Stimulated activated effector memory CD8-positive, alpha-beta T cell treated with anti-CD3 and anti-CD28 coated beads, Interleukin-12 subunit alpha, Interleukin-12 subunit beta, amount 100 ng/mL, for 72 hours (primary cell): ENCODE results near the gene C1orf56.
A peak's percentile ranks its signal among the peaks of the same experiment; 100 is the strongest.

ENCODE experiments used
- ATAC-seq: fragments of 150-1000 bp; cut with Tn5 transposase; 2 replicates; pipeline ENCODE4 v1.10.0; 2021
- DNase-seq, 2 donors: peaks; one replicate each; pipeline ENCODE4 v3.0.0; 2021 to 2022; ENCODE audit warnings: low spot score in 2 of 2
- H3K27ac Mint-ChIP-seq: one replicate; pipeline ENCODE4 v1.8.0; 2022; ENCODE audit warnings: mild to moderate bottlenecking, mixed read lengths
- H3K36me3 Mint-ChIP-seq: one replicate; pipeline ENCODE4 v1.8.0; 2022; ENCODE audit warnings: mild to moderate bottlenecking, mixed read lengths
- H3K4me1 Mint-ChIP-seq: one replicate; pipeline ENCODE4 v1.8.0; 2022; ENCODE audit warnings: mixed read lengths
- H3K4me3 Mint-ChIP-seq: one replicate; pipeline ENCODE4 v1.8.0; 2022; ENCODE audit warnings: mild to moderate bottlenecking, mixed read lengths
- H3K9me3 Mint-ChIP-seq: one replicate; pipeline ENCODE4 v1.8.0; 2022; ENCODE audit warnings: mixed read lengths

The C1orf56 gene

GRCh38 chr1:151009674-151010345 lies 37.7 kb upstream of the C1orf56 start:
- H3K27ac Mint-ChIP-seq, result peak overlapping the region; percentile 95
- ATAC-seq (no peak), DNase-seq (no peak)
- H3K4me1 Mint-ChIP-seq, result peaks cover 44% of the 10 kb centered on the region
- peak overlapping the region; percentile 99 for H3K4me3 Mint-ChIP-seq
- peaks cover 12% of the 10 kb centered on the region for H3K36me3 Mint-ChIP-seq
- no peaks in the 10 kb centered on the region for H3K9me3 Mint-ChIP-seq

DNA sequence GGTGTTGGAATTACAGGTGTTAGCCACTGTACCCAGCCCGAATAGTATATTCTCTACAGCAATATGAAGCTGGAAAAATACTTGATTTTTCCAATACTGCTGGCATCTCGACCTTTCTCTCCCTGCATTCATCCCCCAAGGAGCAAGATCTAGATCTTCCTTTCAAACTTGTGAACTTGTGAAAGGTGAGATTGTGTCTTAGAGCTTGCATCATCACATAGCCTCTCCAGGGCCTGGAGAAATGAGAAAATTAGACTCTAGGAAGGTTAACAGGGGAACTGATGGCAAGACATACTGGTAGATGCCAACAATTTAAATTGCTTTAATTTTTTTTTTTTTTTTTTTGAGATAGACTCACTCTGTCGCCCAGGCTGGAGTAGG lies 37.2 kb upstream of the C1orf56 start:
- DNase-seq (no peak), ATAC-seq (no peak)
- H3K4me3 Mint-ChIP-seq, result no peak overlapping the region
- peaks cover 42% of the 10 kb centered on the region for H3K4me1 Mint-ChIP-seq
- H3K36me3 Mint-ChIP-seq, result peaks cover 12% of the 10 kb centered on the region
- no peak overlapping the region for H3K27ac Mint-ChIP-seq
- no peaks in the 10 kb centered on the region for H3K9me3 Mint-ChIP-seq

- Mint-ChIP-seq H3K36me3 (peaks cover 12% of the 10 kb centered on the region), H3K27ac (no peak overlapping the region), H3K4me1 (peaks cover 33% of the 10 kb centered on the region), H3K9me3 (no peaks in the 10 kb centered on the region), H3K4me3 (no peak overlapping the region)
- ATAC-seq (no peak), DNase-seq (no peak)
Observed at GRCh38 chr1:151011154-151011850, 36.2 kb upstream of the C1orf56 start.

DNA sequence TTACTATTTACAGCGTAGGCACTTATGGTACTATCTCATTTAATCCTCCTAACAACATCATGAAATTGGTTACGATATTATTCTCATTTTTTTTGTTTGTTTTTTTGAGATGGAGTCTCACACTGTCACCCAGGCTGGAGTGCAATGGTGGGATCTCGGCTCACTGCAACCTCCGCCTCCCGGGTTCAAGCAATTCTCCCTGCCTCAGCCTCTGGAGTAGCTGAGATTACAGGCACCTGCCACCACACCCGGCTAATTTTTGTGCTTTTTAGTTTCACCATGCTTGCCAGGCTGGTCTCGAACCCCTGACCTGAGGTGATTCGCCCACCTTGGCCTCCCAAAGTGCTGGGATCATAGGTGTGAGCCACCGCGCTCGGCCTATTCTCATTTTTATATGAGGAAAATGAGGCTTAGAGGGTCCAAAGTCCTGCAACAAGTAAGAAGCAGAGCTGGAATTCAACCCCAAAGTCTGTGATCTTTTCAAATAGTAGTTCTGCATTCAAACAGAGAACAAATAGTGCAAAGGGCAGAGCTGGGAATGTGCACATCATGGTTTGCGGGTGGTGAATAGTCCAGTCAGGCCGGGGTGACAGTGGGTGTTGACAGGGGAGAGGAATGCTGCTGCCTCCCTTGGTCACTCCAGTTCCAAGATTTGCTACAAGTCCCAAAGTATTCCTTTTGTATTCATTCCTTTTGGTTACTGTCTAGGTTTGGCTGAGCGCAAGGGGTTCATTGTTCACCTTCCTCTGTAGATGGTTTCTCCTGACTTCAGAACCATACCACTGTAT lies 34.7 kb upstream of the C1orf56 start:
- Mint-ChIP-seq H3K4me1 (peaks cover 18% of the 10 kb centered on the region), H3K27ac (peak overlapping the region; percentile 58), H3K9me3 (no peaks in the 10 kb centered on the region), H3K4me3 (no peak overlapping the region), H3K36me3 (peaks cover 12% of the 10 kb centered on the region)
- ATAC-seq (no peak), DNase-seq (no peak)

DNA sequence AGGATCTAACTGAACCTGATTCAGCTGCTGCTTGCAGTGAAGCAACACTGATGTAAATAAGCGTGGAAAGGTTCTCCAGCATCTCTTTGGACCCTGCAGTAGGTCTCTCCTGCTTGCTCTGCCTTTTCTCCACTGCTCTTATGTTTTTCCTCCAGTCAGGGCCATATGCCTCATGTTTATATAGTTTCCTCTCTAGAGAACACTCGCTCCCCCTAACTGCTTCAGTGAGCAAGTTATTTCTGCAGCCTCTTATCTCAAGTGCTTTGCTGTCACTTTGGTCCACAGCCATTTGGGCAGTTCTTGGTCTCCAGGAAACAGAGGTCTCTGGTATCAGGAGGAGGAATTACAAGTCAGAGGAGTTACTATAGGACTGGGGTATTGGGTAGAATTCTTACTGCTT lies 34.0 kb upstream of the C1orf56 start:
- ATAC-seq, result no peak
- peaks cover 11% of the 10 kb centered on the region for H3K4me1 Mint-ChIP-seq

GRCh38 chr1:151024540-151025146 lies 22.9 kb upstream of the C1orf56 start:
- Mint-ChIP-seq H3K9me3 (no peaks in the 10 kb centered on the region), H3K36me3 (peaks cover 89% of the 10 kb centered on the region), H3K27ac (peak overlapping the region; percentile 85), H3K4me1 (peaks cover 7% of the 10 kb centered on the region), H3K4me3 (peak overlapping the region; percentile 19)
- ATAC-seq (peak; percentile 98), DNase-seq (peak; percentile 72 to 89)

More for the DNA sequence above, 34.0 kb upstream of the C1orf56 start:
- Mint-ChIP-seq H3K9me3 (no peaks in the 10 kb centered on the region), H3K27ac (peak overlapping the region; percentile 58), H3K36me3 (peaks cover 14% of the 10 kb centered on the region), H3K4me3 (no peak overlapping the region)
- DNase-seq, result no peak

DNA sequence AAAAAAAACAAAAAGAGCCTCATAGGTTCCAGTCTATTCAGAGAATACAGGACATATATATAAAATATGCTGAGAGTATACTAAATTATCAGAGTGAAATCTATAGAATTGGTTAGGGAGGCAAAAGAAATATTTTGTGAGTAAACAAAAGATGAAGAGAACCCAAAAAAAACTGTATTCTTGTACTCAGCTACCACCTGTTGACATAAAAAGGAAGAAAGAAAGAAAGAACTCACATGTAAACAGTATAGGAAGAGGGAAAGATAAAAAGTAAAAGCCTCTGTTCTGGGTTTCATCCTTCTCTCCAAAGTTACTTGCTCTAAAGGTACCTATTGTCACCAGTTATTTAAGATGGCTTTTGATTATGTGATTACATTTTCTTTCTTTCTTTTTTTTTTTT lies 21.1 kb upstream of the C1orf56 start:
- DNase-seq (no peak), ATAC-seq (no peak)
- H3K4me3 Mint-ChIP-seq, result no peak overlapping the region
- H3K9me3 Mint-ChIP-seq, result no peaks in the 10 kb centered on the region
- H3K4me1 Mint-ChIP-seq, result peaks cover 7% of the 10 kb centered on the region
- no peak overlapping the region for H3K27ac Mint-ChIP-seq
- H3K36me3 Mint-ChIP-seq, result peaks cover 95% of the 10 kb centered on the region

- no peaks in the 10 kb centered on the region for H3K9me3 Mint-ChIP-seq
- no peak overlapping the region for H3K27ac Mint-ChIP-seq
- peaks cover 7% of the 10 kb centered on the region for H3K4me1 Mint-ChIP-seq
- ATAC-seq, result no peak
- DNase-seq, result no peak
- peaks cover 73% of the 10 kb centered on the region for H3K36me3 Mint-ChIP-seq
- H3K4me3 Mint-ChIP-seq, result no peak overlapping the region
Observed at GRCh38 chr1:151032164-151032563, 15.4 kb upstream of the C1orf56 start.

DNA sequence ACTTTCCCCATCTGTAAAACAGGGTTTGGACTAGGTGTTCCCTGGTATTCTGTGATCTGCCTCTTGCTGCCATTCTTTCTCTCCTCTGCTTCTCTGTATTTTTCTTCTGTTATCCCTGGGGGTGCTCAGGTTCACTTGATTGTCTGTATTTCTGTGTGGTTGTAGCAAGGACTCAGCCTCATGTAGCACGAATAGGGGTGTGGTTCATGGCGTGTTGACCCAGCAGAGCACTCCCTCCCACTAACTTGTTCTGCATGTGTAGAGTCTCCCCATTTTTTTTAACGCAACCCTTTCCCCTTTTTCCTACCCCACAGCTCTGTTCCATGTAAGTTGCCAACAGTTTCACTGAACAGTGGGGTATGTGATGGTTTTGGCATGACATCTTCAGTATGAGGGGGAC lies 12.4 kb upstream of the C1orf56 start:
- Mint-ChIP-seq H3K4me1 (peaks cover 7% of the 10 kb centered on the region), H3K36me3 (peaks cover 45% of the 10 kb centered on the region), H3K27ac (peak overlapping the region; percentile 21), H3K9me3 (no peaks in the 10 kb centered on the region), H3K4me3 (no peak overlapping the region)
- no peak for DNase-seq
- no peak for ATAC-seq

DNA sequence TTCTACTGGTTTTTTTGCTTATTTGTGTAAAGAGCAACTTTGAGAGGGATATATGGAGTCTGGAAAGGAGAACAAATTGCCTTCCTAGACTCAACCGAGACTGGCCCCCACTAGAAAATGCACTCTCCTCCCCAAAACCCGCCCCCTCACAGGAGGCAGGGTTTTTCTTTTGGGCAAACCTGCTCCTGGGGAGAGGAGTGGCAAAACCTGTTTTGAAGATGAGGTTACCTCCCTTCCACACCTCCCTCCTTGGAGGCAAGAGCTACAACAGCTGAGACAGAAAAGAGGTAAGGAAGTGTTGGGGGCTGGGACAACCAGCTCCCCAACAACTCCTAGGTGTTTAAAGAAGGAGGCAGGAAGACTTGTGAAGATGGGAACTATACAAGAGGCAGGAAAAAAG lies 11.2 kb upstream of the C1orf56 start, which contains the start of gene BNIPL:
BNIPL (plus strand) TSS at position 231 of the 400 bp plus-strand sequence; CDS start at position 371, 140 bp downstream.
- Mint-ChIP-seq H3K4me3 (no peak within 1 kb of the TSS), H3K36me3 (peaks cover 33% of the 10 kb centered on the region), H3K4me1 (peaks cover 7% of the 10 kb centered on the region), H3K9me3 (no peaks in the 10 kb centered on the region), H3K27ac (peak within 1 kb of the TSS; percentile 21)
- DNase-seq, result no peak
- no peak for ATAC-seq

DNA sequence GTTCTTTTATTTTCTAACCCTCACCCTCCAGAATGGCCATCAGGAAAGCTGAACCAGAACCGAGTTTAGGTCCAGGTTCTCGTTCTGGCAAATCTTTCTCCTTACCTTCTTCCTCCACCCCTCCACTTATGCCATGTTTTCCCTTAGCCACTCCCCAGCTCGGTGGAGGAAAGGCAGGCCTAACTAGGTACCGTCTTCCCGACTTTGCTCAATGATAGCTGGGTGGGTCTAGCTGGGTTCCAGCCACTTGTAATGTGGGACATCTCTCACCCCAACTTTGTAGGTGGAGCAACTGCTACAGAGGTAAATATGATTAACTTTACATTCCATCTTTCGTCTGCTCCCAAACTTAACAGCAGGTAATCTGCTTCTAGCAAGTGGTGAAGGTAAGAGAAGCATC lies 10.5 kb upstream of the C1orf56 start:
- Mint-ChIP-seq H3K36me3 (peaks cover 29% of the 10 kb centered on the region), H3K27ac (no peak overlapping the region), H3K4me3 (no peak overlapping the region), H3K9me3 (no peaks in the 10 kb centered on the region), H3K4me1 (peaks cover 7% of the 10 kb centered on the region)
- ATAC-seq (no peak), DNase-seq (no peak)

GRCh38 chr1:151039521-151039920 lies 8.0 kb upstream of the C1orf56 start:
- no peaks in the 10 kb centered on the region for H3K9me3 Mint-ChIP-seq
- H3K4me3 Mint-ChIP-seq, result no peak overlapping the region
- no peak overlapping the region for H3K27ac Mint-ChIP-seq
- peaks cover 21% of the 10 kb centered on the region for H3K4me1 Mint-ChIP-seq
- ATAC-seq, result no peak
- H3K36me3 Mint-ChIP-seq, result peaks cover 10% of the 10 kb centered on the region
- no peak for DNase-seq

- ATAC-seq (peak; percentile 17), DNase-seq (no peak)
- Mint-ChIP-seq H3K4me3 (no peak overlapping the region), H3K9me3 (no peaks in the 10 kb centered on the region), H3K4me1 (peaks cover 35% of the 10 kb centered on the region), H3K36me3 (peaks cover 11% of the 10 kb centered on the region), H3K27ac (peak overlapping the region; percentile 61)
Observed at GRCh38 chr1:151043163-151043562, 4.4 kb upstream of the C1orf56 start.

DNA sequence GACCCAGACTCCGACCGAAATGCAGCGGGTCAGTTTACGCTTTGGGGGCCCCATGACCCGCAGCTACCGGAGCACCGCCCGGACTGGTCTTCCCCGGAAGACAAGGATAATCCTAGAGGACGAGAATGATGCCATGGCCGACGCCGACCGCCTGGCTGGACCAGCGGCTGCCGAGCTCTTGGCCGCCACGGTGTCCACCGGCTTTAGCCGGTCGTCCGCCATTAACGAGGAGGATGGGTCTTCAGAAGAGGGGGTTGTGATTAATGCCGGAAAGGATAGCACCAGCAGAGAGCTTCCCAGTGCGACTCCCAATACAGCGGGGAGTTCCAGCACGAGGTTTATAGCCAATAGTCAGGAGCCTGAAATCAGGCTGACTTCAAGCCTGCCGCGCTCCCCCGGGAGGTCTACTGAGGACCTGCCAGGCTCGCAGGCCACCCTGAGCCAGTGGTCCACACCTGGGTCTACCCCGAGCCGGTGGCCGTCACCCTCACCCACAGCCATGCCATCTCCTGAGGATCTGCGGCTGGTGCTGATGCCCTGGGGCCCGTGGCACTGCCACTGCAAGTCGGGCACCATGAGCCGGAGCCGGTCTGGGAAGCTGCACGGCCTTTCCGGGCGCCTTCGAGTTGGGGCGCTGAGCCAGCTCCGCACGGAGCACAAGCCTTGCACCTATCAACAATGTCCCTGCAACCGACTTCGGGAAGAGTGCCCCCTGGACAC lies 534 bp downstream of the C1orf56 start:
- H3K36me3 Mint-ChIP-seq, result peaks cover 44% of the 10 kb centered on the region
- ATAC-seq (peak; percentile 85), DNase-seq (peak; percentile 48 to 84)
- H3K27ac Mint-ChIP-seq, result peak overlapping the region; percentile 93
- H3K9me3 Mint-ChIP-seq, result no peaks in the 10 kb centered on the region
- peaks cover 48% of the 10 kb centered on the region for H3K4me1 Mint-ChIP-seq
- H3K4me3 Mint-ChIP-seq, result peak overlapping the region; percentile 91

- no peak for ATAC-seq
Observed at GRCh38 chr1:151048645-151049032, 1.1 kb downstream of the C1orf56 start.

More at GRCh38 chr1:151048645-151049032, 1.1 kb downstream of the C1orf56 start:
- Mint-ChIP-seq H3K36me3 (peaks cover 49% of the 10 kb centered on the region), H3K27ac (peak overlapping the region; percentile 93), H3K4me1 (peaks cover 43% of the 10 kb centered on the region), H3K9me3 (no peaks in the 10 kb centered on the region), H3K4me3 (peak overlapping the region; percentile 91)
- DNase-seq, result no peak
